Measurements from ENCODE around the gene HNRNPLL.
A peak's percentile ranks its signal among the peaks of the same experiment; 100 is the strongest.

Gene HNRNPLL

GRCh38 chr2:38592951-38593350 is 9.8 kb downstream of the HNRNPLL start:
- DNase-seq: peak; percentile 74

GRCh38 chr2:38591152-38591551 is 11.6 kb downstream of the HNRNPLL start:
- DNase-seq: peak; percentile 18

- DNase-seq: no peak
Measured at GRCh38 chr2:38590053-38590452, 12.7 kb downstream of the HNRNPLL start.

GRCh38 chr2:38586931-38587330 is 15.8 kb downstream of the HNRNPLL start:
- DNase-seq: no peak

- no peak for DNase-seq
Measured at GRCh38 chr2:38584881-38585280, 17.8 kb downstream of the HNRNPLL start.

GRCh38 chr2:38583994-38584393 is 18.7 kb downstream of the HNRNPLL start:
- DNase-seq: no peak

GRCh38 chr2:38583524-38583923 is 19.2 kb downstream of the HNRNPLL start:
- DNase-seq: no peak

GRCh38 chr2:38581193-38582147 is 21.3 kb downstream of the HNRNPLL start:
- peak; percentile 66 for DNase-seq

- no peak for DNase-seq
Measured at GRCh38 chr2:38580115-38580636, 22.6 kb downstream of the HNRNPLL start.

GRCh38 chr2:38578832-38579231 is 23.9 kb downstream of the HNRNPLL start:
- DNase-seq: no peak

- no peak for DNase-seq
Measured at GRCh38 chr2:38574278-38574677, 28.4 kb downstream of the HNRNPLL start.

GRCh38 chr2:38572167-38572566 is 30.6 kb downstream of the HNRNPLL start:
- DNase-seq: no peak

- DNase-seq: no peak
Measured at GRCh38 chr2:38571193-38571592, 31.5 kb downstream of the HNRNPLL start.

- no peak for DNase-seq
Measured at GRCh38 chr2:38568724-38569436, 33.8 kb downstream of the HNRNPLL start.

GRCh38 chr2:38565333-38565732 is 37.4 kb downstream of the HNRNPLL start:
- no peak for DNase-seq

- no peak for DNase-seq
Measured at GRCh38 chr2:38561691-38562090, 41.0 kb downstream of the HNRNPLL start.

GRCh38 chr2:38560092-38560491 is 42.6 kb downstream of the HNRNPLL start:
- no peak for DNase-seq

- no peak for DNase-seq
Measured at GRCh38 chr2:38557981-38558380, 44.7 kb downstream of the HNRNPLL start.

GRCh38 chr2:38557217-38557616 is 45.5 kb downstream of the HNRNPLL start:
- no peak for DNase-seq

GRCh38 chr2:38556006-38556801 is 46.5 kb downstream of the HNRNPLL start:
- DNase-seq: no peak

GRCh38 chr2:38554973-38555595 is 47.6 kb downstream of the HNRNPLL start:
- DNase-seq: peak; percentile 30

- DNase-seq: no peak
Measured at GRCh38 chr2:38553554-38553953, 49.2 kb downstream of the HNRNPLL start.

Data from fibroblast of skin of back (primary cell).